ENCODE measurements around the gene CEACAM7.

DNA sequence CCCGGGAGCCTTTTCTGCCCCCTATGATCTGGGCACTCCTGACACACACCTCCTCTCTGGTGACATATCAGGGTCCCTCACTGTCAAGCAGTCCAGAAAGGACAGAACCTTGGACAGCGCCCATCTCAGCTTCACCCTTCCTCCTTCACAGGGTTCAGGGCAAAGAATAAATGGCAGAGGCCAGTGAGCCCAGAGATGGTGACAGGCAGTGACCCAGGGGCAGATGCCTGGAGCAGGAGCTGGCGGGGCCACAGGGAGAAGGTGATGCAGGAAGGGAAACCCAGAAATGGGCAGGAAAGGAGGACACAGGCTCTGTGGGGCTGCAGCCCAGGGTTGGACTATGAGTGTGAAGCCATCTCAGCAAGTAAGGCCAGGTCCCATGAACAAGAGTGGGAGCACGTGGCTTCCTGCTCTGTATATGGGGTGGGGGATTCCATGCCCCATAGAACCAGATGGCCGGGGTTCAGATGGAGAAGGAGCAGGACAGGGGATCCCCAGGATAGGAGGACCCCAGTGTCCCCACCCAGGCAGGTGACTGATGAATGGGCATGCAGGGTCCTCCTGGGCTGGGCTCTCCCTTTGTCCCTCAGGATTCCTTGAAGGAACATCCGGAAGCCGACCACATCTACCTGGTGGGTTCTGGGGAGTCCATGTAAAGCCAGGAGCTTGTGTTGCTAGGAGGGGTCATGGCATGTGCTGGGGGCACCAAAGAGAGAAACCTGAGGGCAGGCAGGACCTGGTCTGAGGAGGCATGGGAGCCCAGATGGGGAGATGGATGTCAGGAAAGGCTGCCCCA is 8.5 kb upstream of the CEACAM7 start:
- TF ChIP-seq CTCF (conservative IDR thresholded peaks at IDR 0.05) (no peak), EZH2 (IDR thresholded peaks at IDR 0.05; ENCODE audit: low read depth) (no peak)
